Measurements from ENCODE around the gene PDCD10.

The PDCD10 gene

DNA sequence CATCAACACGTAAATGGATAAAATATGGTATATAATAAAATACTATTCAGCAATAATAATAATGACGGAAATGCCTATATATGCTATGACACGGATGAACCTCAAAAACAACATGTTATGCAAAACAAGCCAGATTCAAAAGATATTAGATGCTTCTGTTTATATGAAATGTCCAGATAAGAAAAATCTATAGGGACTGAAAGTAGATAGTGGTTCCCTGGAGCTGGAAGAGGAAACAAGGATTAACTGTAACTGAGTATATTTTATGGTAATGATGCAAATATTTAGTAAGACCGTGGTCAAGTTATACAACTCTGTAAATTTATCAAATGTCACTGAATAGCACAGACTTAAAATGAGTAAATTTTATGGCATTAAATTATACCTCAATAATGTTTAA is 55.2 kb downstream of the PDCD10 start:
- DNase-seq (ENCODE audit: low spot score): no peak

DNA sequence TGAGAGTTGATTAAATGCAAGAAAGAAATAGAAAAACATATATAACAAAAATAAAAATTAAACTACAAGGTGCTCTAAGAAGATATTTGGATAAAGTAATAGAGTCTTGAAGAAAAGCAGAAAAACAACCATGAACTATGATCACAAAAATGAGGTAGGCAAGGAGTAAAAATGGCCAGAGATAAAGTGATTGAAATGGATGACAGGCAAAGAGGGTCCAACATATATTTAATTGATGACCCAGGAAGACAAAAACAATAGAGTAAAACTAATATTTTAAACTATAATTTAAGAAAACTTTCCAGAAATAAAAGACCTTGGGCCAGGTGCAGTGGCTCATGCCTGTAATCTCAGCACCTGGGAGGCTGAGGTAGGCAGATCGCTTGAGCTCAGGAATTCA is 58.8 kb downstream of the PDCD10 start:
- no peak for DNase-seq (ENCODE audit: low spot score)

DNA sequence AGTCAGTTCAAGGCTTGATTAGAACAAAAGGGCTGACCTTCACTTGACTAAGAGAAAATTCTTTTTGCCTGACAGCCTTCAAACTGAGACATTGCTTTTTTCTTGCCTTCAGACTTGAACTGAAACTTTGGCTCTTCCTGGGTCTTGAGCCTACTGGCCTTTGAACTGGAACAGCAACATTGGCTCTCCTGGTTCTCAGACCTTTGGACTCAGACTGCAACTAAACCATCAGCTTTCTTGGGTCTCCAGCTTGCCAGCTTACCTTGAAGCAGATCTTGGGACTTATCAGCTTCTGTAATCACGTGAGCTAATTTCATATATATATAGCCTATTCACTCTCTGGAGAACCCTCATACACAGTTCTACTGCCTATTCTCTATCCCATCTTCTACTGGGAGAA is 61.5 kb downstream of the PDCD10 start:
- DNase-seq (ENCODE audit: low spot score): no peak

DNA sequence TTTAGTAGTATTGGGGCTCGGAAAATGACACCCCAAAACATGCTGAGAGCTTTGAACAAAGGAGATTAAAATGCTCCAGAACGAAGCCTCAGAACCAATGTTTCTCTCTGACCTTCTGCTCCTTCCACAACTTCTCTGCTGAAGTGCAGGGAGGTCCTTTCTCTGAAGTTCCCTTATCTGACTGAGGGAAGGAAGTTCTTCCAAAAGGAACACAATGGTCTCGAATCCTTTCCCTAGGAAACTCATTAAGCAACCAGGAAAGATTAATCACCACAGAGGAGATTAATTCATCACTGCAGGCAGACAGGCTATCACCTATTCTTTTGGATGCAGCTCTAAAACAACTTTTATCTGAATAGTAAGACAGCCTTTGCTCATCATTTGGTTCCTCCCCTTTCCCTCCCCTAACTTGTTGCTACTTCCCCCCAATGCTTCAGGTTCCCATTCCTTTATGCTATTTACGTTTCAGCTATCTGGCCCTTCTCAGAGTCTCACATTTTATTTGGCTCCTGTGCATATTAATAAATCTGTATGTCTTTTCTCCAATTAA is 62.7 kb downstream of the PDCD10 start:
- no peak for DNase-seq (ENCODE audit: low spot score)

DNA sequence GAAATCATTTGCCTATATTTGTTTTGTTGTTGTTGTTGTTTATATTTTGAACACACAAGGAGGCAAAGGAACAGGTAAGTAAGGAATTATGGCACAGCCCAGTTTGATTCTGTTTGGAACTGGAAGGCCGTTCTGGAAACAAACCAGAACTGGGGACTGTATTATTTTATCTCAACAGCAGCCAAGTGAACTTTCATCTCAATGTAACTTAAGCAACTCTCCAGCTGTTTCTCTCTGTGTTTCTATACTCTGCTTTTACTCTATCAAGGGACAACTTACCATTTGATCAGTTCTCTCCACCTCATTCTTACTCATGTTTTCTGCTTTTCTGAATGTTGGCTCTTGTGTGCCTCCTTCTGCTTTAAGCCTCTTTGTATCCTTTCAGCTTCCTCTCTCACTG is 65.0 kb downstream of the PDCD10 start:
- no peak for DNase-seq (ENCODE audit: low spot score)

DNA sequence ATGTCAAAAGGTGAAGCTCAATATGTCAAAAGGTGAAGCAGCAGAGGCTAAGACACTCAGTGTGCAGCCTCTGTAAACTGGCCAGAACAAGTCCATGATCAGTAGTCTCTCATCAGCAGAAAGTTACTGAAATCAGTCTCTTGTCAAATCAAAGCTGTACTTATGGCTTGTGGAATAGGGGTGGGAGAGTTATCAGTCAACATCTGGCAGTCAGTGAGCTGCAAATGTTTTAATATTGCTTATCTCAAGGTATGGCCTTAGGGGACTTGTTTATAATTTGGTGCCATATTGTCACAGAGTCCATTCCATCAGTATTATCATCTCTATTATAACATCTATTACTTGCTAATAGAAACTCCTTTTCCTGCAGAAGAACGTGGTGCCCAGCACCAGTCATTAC is 66.0 kb downstream of the PDCD10 start:
- no peak for DNase-seq (ENCODE audit: low spot score)

DNA sequence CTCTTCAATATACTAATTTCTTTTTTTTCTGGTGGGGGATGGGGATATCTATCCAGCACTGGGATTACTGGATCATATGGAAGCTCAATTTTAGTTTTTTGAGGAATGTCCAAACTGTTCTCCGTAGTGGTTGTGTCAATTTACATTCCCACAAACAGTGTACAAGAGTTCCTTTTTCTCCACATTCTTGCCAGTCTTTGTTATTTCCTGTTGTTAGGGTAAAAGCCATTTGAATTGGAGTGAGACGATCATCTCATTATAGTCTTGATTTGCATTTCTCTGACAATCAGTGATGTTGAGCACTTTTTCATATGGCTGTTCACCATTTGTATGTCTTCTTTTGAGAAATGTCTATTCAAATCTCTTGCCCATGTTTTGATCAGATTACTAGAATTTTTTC is 68.1 kb downstream of the PDCD10 start:
- no peak for DNase-seq (ENCODE audit: low spot score)

DNA sequence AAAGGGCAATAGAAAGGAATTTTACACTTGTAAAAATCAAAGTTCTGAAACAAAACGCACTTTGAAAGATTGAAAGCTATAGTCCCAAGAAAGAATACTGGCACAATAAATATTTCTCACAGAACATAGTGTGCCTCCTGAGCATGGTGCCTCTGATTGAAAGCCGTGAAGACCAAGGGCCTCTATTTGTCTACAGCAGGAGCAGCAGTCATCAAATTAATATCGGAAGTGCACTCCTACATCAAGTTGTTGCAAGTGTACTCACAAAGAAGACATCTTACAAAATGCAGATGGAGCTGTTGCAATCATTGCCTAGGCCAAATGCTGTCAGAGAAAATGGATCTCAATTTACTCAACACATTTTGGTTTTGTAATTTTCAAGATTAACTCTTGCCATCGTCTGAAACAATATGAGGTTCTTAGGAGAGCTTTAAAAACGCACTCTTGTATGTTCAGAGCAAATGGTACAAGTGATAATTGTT is 71.7 kb downstream of the PDCD10 start:
- DNase-seq (ENCODE audit: low spot score): no peak

DNA sequence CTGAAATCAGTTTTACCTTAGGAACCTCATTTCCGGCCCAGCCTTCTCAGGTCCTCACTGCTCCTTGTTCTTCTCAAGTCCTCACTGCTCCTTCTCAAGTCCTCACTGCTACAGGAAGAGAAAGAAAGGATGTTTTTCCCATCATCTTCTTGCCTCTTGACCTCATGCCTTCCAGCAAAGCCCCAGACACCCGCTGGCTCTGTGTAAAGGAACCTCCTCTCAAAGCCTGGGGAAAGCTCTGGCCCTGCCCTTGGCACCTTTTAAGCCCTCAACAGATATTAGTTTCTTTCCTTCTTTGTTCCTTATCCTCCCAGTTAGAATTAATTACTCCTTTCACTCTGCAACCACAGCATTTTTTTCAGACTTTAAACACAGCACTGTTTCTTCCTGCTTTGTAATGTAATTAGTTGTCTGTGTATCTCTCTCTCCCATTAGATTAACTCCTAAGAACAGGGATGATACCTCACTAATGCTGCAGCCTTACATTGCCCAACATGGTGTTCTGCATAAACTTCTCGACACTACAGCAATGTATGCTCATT is 76.9 kb downstream of the PDCD10 start:
- DNase-seq (ENCODE audit: low spot score): no peak

DNA sequence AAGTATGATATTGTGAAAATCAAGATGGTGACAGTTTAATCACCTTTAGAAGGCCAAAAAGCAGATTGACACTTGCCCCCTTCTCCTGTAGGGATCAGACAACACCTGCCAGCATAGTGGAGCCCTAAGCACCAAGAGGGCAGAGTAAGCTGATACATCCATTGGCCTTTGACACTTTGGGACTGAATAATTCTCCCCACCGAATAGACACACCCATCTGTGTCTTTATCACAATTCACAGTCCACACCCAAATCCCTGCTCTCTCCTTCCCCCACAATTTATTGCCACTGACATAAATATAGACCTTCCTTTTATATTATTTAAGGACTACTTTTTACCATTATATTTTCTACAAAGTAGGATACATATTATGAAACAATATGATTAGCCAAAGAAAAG is 77.9 kb downstream of the PDCD10 start:
- DNase-seq (ENCODE audit: low spot score): no peak

DNA sequence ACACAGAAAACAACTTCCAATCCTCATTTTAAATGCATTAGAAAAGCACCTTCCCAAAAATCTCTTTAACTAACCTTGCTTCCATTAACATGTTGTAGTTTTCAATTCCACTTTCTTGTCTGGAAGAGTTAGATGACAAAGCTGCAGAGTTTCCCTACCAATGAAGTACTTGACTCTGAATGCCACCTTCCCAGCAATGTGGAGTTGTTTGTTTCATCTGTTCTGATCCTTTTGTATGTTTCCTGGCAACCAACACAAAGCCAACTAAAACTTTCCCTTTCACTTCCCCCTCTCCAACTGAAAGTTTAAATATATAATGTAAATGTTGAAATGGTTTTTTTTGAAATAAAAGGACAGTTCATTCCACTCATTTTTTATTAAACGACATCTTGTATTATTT is 80.9 kb downstream of the PDCD10 start, which contains the start of gene WDR49:
Gene WDR49, minus strand, starts transcription at position 183 of the 400 bp plus-strand sequence. CDS start 517 bp downstream, outside the sequence.
- DNase-seq (ENCODE audit: low spot score): no peak

DNA sequence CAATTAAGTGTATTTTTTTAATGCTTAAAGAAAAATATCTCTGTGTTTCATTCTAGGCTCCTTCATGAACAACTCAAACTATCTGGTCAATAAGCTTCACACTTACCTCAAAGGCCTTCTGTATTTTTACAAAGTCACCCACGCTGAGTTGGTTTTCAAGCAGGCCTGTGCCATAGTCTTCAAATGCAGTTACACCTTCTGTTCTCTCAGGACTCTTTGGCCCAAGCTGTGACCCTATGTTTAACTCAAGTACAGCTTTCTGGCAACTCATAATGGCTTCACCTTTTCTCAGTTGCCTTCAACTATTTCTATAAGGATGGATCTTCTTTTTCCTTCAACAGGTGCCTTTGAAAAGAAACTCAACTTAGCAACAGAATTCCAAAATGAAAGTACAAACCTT is 81.5 kb downstream of the PDCD10 start:
- DNase-seq (ENCODE audit: low spot score): no peak

DNA sequence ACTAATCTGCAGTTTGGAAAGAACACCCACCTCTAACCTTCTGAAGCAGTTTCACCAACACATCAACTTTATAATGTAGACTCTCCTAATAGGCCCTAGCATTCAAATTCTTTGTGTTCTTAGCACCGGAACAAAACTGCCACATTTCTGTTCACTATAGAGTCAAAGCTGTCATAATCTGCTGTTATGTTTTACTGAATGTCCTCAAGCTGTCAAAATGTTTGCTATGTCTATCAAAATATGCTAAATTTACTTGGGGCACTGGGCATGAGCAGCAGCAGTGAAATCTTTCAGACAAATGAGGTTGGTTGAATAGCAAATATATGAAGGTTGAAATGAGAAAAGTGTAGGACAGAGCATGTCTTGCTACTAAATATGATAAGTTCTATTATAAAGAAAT is 82.9 kb downstream of the PDCD10 start:
- no peak for DNase-seq (ENCODE audit: low spot score)

DNA sequence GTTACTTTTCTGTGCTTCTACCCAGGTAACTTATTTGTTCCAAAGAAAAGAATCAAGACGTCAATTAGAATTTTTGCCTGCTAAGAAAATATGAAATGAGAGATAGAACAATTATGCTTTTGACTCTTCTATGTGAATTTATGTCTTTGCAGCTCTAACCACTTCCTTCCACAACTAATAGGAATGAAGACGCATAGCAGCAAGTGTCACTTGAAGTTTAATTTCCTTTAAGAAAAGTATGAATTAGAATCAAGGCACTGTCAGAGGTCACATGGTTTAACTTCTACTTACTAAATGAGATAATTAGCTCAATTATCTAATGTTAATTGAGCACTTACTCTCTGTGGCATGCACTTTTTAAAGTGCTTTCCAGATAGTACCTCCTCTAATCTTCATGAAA is 84.2 kb downstream of the PDCD10 start:
- no peak for DNase-seq (ENCODE audit: low spot score)

DNA sequence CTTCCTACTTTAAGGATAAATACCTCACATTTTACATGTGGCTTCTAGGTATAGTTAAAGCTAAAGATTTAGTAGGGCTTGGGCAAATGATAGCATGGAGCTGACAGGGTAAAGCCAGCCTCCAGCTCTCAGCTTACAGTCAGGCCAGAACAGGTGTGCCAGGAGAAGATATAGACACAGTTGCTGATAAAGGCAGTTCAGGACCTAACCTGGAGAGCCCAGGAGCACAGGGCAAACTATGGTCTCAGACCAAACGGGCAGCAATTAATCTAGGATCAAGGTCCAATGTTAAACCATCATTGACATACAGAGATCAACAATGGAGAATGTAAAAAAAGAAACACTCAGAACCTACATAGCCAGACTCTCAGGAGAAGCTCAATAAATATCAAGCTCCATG is 84.9 kb downstream of the PDCD10 start:
- DNase-seq (ENCODE audit: low spot score): no peak

DNA sequence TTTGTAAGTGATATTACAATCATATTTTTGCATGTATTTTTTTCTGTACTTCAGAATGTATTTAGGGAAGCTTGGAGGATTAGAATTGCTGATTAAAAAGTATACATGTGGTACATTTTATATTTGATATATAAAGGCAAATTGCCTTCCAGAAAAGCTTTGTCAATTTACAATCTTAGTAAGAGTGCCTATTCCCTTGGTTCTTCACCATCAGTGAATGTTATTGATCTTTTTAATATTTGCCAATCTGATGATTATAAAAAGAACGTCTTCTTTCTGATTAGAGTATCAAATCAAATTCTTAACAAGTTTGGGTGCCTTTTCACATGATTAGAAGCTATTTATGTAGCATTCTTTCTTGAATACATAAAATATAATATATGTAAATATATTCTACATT is 90.1 kb downstream of the PDCD10 start:
- DNase-seq (ENCODE audit: low spot score): no peak

Data from AG08396 (cell line).